Mononuclear cell (primary cell): ENCODE measurements around the gene MORN5. TPM values are rescaled to one million over a fixed set of nuclear protein-coding genes. Genes with fewer than 3 reads are reported as not detected.

Source experiments
- H3K27me3 ChIP-seq: 2 replicates; pipeline ENCODE4 v1.6.0; 2011; ENCODE audit warnings: low read length, control low read depth; ENCODE audit not compliant: insufficient read depth
- H3K4me1 ChIP-seq: 2 replicates; pipeline ENCODE4 v1.5.1; 2011; ENCODE audit warnings: mild to moderate bottlenecking, low read length, control low read depth; ENCODE audit not compliant: insufficient read depth
- H3K4me3 ChIP-seq: 2 replicates; pipeline ENCODE4 v1.5.1; 2011; ENCODE audit warnings: mild to moderate bottlenecking, low read length, moderate library complexity
- H3K9me3 ChIP-seq: 2 replicates; pipeline ENCODE4 v1.5.1; 2011; ENCODE audit warnings: low read depth, mild to moderate bottlenecking, control low read depth, low read length
- total RNA-seq: library from RNA; depleted of rRNA; stranded (reverse); fragments of >200 nt; gene quantifications from one replicate; pipeline ENCODE4 v1.2.3, GENCODE V29; 2012

Gene MORN5
- total RNA-seq, 1 donor, result not detected

- Histone ChIP-seq H3K4me1 (peaks cover 4% of the 10 kb centered on the region), H3K27me3 (peaks cover 3% of the 10 kb centered on the region), H3K9me3 (no peaks in the 10 kb centered on the region), H3K4me3 (no peak overlapping the region)
Measured at GRCh38 chr9:122131401-122132001, 28.2 kb upstream of the MORN5 start.

GRCh38 chr9:122132539-122132938 is 27.2 kb upstream of the MORN5 start:
- no peak overlapping the region for H3K4me3 ChIP-seq
- no peaks in the 10 kb centered on the region for H3K27me3 ChIP-seq
- H3K9me3 ChIP-seq, result no peaks in the 10 kb centered on the region
- H3K4me1 ChIP-seq, result no peaks in the 10 kb centered on the region

GRCh38 chr9:122133263-122133983 is 26.3 kb upstream of the MORN5 start:
- no peak overlapping the region for H3K4me3 ChIP-seq
- H3K27me3 ChIP-seq, result no peaks in the 10 kb centered on the region
- no peaks in the 10 kb centered on the region for H3K9me3 ChIP-seq
- no peaks in the 10 kb centered on the region for H3K4me1 ChIP-seq

- H3K4me3 ChIP-seq, result no peak overlapping the region
- H3K27me3 ChIP-seq, result no peaks in the 10 kb centered on the region
- no peaks in the 10 kb centered on the region for H3K9me3 ChIP-seq
- H3K4me1 ChIP-seq, result no peaks in the 10 kb centered on the region
Measured at GRCh38 chr9:122133984-122134535, 25.6 kb upstream of the MORN5 start.

- Histone ChIP-seq H3K9me3 (no peaks in the 10 kb centered on the region), H3K4me3 (no peak overlapping the region), H3K4me1 (no peaks in the 10 kb centered on the region), H3K27me3 (no peaks in the 10 kb centered on the region)
Measured at GRCh38 chr9:122134822-122135528, 24.7 kb upstream of the MORN5 start.

GRCh38 chr9:122135529-122135859 is 24.2 kb upstream of the MORN5 start:
- H3K4me1 ChIP-seq, result no peaks in the 10 kb centered on the region
- no peak overlapping the region for H3K4me3 ChIP-seq
- H3K9me3 ChIP-seq, result no peaks in the 10 kb centered on the region
- no peaks in the 10 kb centered on the region for H3K27me3 ChIP-seq

- Histone ChIP-seq H3K4me1 (no peaks in the 10 kb centered on the region), H3K27me3 (no peaks in the 10 kb centered on the region), H3K9me3 (no peaks in the 10 kb centered on the region), H3K4me3 (no peak overlapping the region)
Measured at GRCh38 chr9:122138560-122139268, 21.0 kb upstream of the MORN5 start.

- Histone ChIP-seq H3K9me3 (no peaks in the 10 kb centered on the region), H3K4me1 (no peaks in the 10 kb centered on the region), H3K4me3 (no peak overlapping the region), H3K27me3 (no peaks in the 10 kb centered on the region)
Measured at GRCh38 chr9:122140368-122141193, 19.1 kb upstream of the MORN5 start.

GRCh38 chr9:122141671-122142070 is 18.0 kb upstream of the MORN5 start:
- no peak overlapping the region for H3K4me3 ChIP-seq
- H3K27me3 ChIP-seq, result no peaks in the 10 kb centered on the region
- H3K4me1 ChIP-seq, result no peaks in the 10 kb centered on the region
- H3K9me3 ChIP-seq, result no peaks in the 10 kb centered on the region

GRCh38 chr9:122143296-122143695 is 16.4 kb upstream of the MORN5 start:
- Histone ChIP-seq H3K4me1 (no peaks in the 10 kb centered on the region), H3K4me3 (no peak overlapping the region), H3K27me3 (no peaks in the 10 kb centered on the region), H3K9me3 (no peaks in the 10 kb centered on the region)

- Histone ChIP-seq H3K4me3 (no peak overlapping the region), H3K4me1 (no peaks in the 10 kb centered on the region), H3K9me3 (no peaks in the 10 kb centered on the region), H3K27me3 (no peaks in the 10 kb centered on the region)
Measured at GRCh38 chr9:122143876-122144405, 15.8 kb upstream of the MORN5 start.

- no peaks in the 10 kb centered on the region for H3K9me3 ChIP-seq
- no peaks in the 10 kb centered on the region for H3K27me3 ChIP-seq
- no peak overlapping the region for H3K4me3 ChIP-seq
- no peaks in the 10 kb centered on the region for H3K4me1 ChIP-seq
Measured at GRCh38 chr9:122144836-122145591, 14.7 kb upstream of the MORN5 start.

- no peaks in the 10 kb centered on the region for H3K27me3 ChIP-seq
- H3K9me3 ChIP-seq, result no peaks in the 10 kb centered on the region
- H3K4me3 ChIP-seq, result no peak overlapping the region
- no peaks in the 10 kb centered on the region for H3K4me1 ChIP-seq
Measured at GRCh38 chr9:122145592-122145863, 14.2 kb upstream of the MORN5 start.
